NOMO-1 treated with dmso at 0.1 percent for 144 hours (cell line): ENCODE data around the gene TMC8.
"Not testable (repeated sequence)": the region's sequence is repeated elsewhere in the genome, so short reads cannot be mapped to it uniquely, and the experiment has no call there.

Source experiments
- DNase-seq: peaks from one replicate; lab custom pipeline; 2025; ENCODE audit not compliant: unreplicated experiment; lab: John Stamatoyannopoulos, UW

The TMC8 gene, protein sequence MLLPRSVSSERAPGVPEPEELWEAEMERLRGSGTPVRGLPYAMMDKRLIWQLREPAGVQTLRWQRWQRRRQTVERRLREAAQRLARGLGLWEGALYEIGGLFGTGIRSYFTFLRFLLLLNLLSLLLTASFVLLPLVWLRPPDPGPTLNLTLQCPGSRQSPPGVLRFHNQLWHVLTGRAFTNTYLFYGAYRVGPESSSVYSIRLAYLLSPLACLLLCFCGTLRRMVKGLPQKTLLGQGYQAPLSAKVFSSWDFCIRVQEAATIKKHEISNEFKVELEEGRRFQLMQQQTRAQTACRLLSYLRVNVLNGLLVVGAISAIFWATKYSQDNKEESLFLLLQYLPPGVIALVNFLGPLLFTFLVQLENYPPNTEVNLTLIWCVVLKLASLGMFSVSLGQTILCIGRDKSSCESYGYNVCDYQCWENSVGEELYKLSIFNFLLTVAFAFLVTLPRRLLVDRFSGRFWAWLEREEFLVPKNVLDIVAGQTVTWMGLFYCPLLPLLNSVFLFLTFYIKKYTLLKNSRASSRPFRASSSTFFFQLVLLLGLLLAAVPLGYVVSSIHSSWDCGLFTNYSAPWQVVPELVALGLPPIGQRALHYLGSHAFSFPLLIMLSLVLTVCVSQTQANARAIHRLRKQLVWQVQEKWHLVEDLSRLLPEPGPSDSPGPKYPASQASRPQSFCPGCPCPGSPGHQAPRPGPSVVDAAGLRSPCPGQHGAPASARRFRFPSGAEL

GRCh38 chr17:78130437-78131101 is at the start of gene TMC8:
Gene TMC8 (plus strand): TSS chr17:78130771. CDS start chr17:78131589, 818 bp downstream.
- peak; percentile 88 for DNase-seq

- DNase-seq: no peak
These were observed 49.0 kb upstream of the TMC8 start for GRCh38 chr17:78081551-78081950.

GRCh38 chr17:78082355-78082872 is 48.2 kb upstream of the TMC8 start:
- not testable (repeated sequence) for DNase-seq

DNA sequence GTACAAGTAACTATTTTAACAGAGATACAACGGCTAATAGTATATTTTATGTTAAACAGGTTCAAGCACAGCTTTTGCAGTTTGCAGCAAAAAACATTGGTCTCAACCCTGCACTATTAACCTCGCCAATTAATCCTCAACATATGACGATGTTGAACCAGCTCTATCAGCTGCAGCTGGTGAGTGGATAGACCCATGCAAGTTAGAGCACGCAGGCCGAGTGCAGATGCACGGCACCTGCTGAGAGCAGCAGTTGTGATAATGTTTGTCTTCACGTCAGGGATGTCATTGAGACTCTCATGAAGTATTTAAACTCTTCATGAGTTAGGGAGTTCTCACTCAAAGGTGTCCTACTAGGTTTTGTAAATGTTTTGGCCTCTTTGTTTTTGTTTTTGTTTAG is 47.6 kb upstream of the TMC8 start:
- DNase-seq: no peak

DNA sequence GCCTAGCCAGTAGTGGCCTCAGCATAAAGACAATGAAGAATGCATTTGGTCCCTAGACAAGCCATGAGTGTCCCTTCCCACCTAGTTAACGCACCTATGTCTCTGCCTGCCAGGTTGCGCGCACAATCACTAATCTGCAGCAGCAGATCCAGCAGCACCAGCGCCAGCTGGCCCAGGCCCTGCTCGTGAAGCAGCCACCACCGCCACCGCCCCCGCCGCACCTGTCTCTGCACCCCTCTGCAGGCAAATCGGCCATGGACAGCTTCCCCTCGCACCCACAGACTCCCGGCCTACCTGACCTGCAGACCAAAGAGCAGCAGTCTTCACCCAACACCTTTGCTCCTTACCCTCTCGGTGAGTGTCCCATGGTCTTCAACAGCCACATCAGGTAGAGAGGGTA is 43.8 kb upstream of the TMC8 start:
- no peak for DNase-seq

GRCh38 chr17:78088529-78088928 is 42.0 kb upstream of the TMC8 start:
- no peak for DNase-seq

DNA sequence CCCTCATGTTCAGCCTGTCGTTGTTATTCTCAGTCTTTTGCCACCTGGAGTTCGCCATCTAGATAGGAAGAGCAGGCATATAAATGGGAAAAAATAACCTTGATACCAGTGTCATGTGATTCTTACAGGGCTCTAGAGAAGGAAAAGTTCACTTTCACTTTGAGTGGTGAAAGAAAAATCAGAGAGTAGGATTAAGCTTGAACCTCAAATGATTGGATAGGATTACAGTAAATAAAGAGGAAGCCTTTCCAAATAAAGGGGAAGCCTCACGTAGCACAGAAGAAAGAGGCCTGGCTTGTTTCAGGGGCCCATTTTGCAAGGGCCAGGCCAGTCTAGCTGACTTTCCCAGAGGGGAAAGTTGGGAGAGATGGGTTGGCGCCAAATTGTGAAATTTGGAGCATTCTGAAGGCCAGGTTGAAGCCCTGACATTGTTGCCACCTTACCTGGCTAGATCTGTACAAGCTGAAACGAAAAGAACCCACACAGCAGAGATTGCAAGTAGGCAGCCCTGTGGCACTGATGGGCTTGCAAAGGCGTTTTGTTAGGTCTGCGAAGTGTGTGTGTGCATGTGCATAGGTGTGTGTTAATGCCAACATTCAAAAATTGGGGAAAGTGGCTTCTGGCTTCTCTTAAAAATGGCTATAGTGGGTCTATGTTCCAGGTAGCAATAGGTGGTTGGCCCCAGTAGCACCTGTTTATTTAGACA is 40.8 kb upstream of the TMC8 start:
- DNase-seq: no peak

DNA sequence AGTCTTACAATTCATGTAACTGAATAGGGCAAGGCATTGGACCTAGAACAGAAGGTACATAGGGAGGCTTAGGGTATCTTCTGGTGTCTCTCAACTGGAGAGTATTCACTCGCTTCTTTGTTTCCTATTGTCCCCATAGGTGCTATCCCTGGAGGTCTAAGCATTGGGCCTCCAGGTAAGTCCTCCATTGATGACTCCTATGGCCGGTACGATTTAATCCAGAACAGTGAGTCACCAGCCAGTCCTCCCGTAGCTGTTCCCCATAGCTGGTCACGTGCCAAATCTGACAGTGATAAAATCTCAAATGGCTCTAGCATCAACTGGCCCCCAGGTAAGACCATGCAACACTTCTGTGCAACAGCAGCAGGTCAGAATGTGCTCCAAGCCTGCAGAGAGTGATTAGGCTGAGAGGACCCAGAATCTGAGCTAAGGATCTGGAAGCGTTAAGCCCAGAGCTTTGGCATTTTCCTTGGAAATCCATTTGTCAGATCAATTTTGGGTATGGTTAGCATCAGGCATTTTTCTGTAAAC is 37.7 kb upstream of the TMC8 start:
- no peak for DNase-seq

DNA sequence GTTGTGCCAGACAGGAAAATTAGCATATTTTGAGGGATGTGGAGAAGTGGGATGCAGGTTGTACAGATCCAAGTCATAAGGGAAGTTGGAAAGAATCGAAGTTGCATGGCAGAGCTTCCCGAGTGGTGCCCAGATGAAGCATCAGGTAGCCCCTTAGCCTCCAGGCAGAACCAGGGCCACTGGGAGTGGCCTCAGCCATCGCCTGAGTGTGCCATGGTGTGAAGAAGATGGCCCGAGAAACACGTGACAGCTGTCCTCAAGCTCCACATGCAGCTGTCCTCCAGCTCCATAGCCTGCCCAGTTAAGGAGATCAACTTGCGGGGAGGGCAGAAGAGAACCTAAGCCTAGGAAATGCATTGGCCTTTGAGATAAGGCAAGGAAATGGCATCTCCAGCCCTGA is 35.5 kb upstream of the TMC8 start:
- no peak for DNase-seq

DNA sequence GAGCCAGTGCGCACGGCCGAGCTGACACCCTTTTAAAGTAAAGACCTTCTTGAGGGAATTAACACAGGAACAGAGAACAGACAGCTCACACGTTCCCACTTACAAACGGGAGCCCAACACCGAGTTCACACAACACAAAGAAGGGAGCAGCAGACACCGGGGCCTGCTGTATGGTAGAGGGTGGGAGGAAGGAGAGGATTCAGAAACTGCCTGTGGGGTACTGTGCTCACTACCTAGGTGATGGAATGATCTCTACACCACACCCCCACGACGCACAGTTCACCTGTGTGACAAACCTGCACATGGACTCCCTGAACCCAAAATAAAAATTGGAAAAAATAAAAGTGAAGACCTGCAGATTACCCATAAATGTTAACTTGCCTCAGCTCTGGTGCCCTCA is 34.5 kb upstream of the TMC8 start:
- DNase-seq: no peak

GRCh38 chr17:78101112-78101511 is 29.5 kb upstream of the TMC8 start:
- DNase-seq: no peak

DNA sequence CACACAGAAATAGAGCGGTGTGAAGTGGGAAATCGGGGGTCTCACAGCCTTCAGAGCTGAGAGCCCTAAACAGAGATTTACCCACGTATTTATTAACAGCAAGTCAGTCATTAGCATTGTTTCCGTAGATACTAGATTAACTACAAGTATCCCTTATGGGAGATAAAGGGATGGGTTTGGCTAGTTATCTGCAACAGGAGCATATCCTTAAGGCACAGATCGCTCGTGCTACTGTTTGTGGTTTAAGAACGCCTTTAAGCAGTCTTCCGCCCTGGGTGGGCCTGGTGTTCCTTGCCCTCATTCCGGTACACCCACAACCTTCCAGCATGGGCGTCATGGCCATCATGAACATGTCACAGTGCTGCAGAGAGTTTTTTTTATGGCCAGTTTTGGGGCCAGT is 29.0 kb upstream of the TMC8 start:
- DNase-seq: no peak

DNA sequence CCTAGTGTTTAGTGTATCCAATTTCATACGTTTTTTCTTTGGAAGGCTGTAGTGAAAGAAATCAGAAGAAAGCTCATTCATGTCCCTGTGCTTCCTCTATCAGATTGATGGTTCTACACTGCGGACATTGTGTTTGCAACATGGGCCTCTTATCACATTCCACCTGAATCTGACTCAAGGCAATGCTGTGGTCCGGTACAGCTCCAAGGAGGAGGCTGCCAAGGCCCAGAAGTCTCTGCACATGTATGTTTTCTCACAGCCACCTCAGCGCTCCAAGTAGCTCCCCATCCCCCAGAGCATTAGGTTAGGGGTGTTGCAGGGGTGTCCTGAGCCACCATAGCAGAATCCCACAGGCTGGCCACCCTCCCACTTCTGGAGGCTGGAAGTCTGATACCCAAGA is 27.3 kb upstream of the TMC8 start:
- DNase-seq: no peak

GRCh38 chr17:78104540-78104941 is 26.0 kb upstream of the TMC8 start:
- no peak for DNase-seq

DNA sequence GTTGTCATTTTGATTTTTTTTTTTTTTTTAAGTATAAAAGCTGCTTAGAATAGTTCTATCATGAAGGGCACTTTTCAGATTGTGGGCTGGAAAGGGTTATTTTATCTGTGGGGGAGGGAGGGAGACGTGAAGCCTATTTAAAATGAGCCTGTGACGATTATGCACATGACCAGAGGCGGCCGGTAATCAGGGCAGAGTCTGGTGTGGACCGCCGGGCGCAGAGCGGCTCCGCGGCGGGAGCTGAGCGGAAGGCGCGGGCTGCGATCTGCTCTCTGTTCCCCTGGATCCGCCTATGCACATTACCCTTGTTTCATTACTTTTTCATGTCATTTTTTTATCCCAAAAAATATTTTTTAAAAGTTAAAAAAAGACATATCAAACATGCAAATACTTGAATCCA is 25.5 kb upstream of the TMC8 start:
- DNase-seq: no peak

GRCh38 chr17:78105551-78105950 is 25.0 kb upstream of the TMC8 start:
- DNase-seq: no peak

- DNase-seq: no peak
These were observed 24.4 kb upstream of the TMC8 start for GRCh38 chr17:78106211-78106610.

DNA sequence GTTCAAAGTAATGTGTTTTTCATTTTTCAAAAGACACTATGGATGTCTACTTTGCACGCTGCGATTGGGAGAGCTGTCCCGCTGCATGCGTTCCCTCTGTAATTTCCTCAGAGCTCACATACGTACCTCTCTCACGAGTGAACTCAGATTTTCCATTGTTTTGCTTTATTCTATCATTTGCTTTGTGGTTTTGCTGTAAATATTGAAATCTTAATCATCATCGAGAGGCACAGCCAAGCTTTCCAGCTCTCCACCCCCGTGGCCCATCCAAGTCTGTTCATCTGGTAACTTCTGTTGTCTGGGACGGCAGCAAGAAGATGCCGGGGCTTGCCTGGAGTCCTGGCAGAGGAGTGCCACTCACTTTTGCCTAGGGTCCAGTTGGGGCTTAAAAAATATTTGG is 23.1 kb upstream of the TMC8 start:
- DNase-seq: no peak

- DNase-seq: no peak
These were observed 22.4 kb upstream of the TMC8 start for GRCh38 chr17:78107976-78108725.
